Hematopoietic multipotent progenitor cell treated with erythropoietin and hydrocortisone succinate and interleukin-3 and kit ligand, for 8 days (in vitro differentiated cells): ENCODE data around the gene CYP2J2.
A peak's percentile ranks its signal among the peaks of the same experiment; 100 is the strongest.
"Not testable (repeated sequence)": the region's sequence is repeated elsewhere in the genome, so short reads cannot be mapped to it uniquely, and the experiment has no call there.

Experiments used
- DNase-seq: peaks from one replicate; pipeline ENCODE4 v3.0.0-alpha.2; 2015

CYP2J2 gene

GRCh38 chr1:59926381-59927123 lies at the start of gene CYP2J2:
CYP2J2 (minus strand) TSS chr1:59926773; CDS start chr1:59926746, 27 bp downstream.
- DNase-seq: no peak

- DNase-seq: no peak
Measured at GRCh38 chr1:59973719-59974118, 47.1 kb upstream of the CYP2J2 start.

- no peak for DNase-seq
Measured at GRCh38 chr1:59972216-59972927, 45.8 kb upstream of the CYP2J2 start.

- DNase-seq: peak; percentile 68
Measured at GRCh38 chr1:59971464-59971911, 44.9 kb upstream of the CYP2J2 start.

- not testable (repeated sequence) for DNase-seq
Measured at GRCh38 chr1:59969542-59970175, 43.1 kb upstream of the CYP2J2 start.

GRCh38 chr1:59968746-59969145 lies 42.2 kb upstream of the CYP2J2 start:
- not testable (repeated sequence) for DNase-seq

GRCh38 chr1:59967780-59968179 lies 41.2 kb upstream of the CYP2J2 start:
- DNase-seq: no peak

- DNase-seq: peak; percentile 90
Measured at GRCh38 chr1:59967141-59967697, 40.6 kb upstream of the CYP2J2 start.

GRCh38 chr1:59952065-59952464 lies 25.5 kb upstream of the CYP2J2 start:
- no peak for DNase-seq

- no peak for DNase-seq
Measured at GRCh38 chr1:59949648-59950047, 23.1 kb upstream of the CYP2J2 start.

- DNase-seq: no peak
Measured at GRCh38 chr1:59948990-59949389, 22.4 kb upstream of the CYP2J2 start.

GRCh38 chr1:59947047-59947938 lies 20.7 kb upstream of the CYP2J2 start:
- DNase-seq: peak; percentile 64

- no peak for DNase-seq
Measured at GRCh38 chr1:59945790-59946189, 19.2 kb upstream of the CYP2J2 start.

GRCh38 chr1:59939393-59939792 lies 12.8 kb upstream of the CYP2J2 start:
- no peak for DNase-seq

GRCh38 chr1:59937636-59938210 lies 11.2 kb upstream of the CYP2J2 start:
- no peak for DNase-seq

- DNase-seq: no peak
Measured at GRCh38 chr1:59936358-59936821, 9.8 kb upstream of the CYP2J2 start.

GRCh38 chr1:59928996-59929395 lies 2.4 kb upstream of the CYP2J2 start:
- no peak for DNase-seq

GRCh38 chr1:59927213-59927612 lies 640 bp upstream of the CYP2J2 start:
- DNase-seq: no peak

- DNase-seq: no peak
Measured at GRCh38 chr1:59924653-59925052, 1.9 kb downstream of the CYP2J2 start.

- DNase-seq: not testable (repeated sequence)
Measured at GRCh38 chr1:59921258-59921899, 5.2 kb downstream of the CYP2J2 start.

- DNase-seq: no peak
Measured at GRCh38 chr1:59919746-59920145, 6.8 kb downstream of the CYP2J2 start.
